ENCODE measurements around the gene DLGAP1.

DNA sequence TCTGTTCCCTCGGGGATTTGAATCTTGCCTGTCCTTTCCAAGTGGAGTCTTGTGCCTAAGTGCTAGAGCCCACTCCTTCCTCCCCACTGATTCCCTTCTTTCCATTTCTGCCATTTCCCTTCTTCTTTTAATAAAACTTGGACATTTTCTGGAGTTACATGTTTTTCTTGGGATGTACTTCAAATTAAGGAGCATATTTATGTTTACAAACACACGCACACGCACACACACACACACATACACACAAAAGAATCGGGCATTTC, 850.9 kb downstream of the DLGAP1 start:
- TF ChIP-seq EZH2 (conservative IDR thresholded peaks at IDR 0.05; ENCODE audit: low read depth, low read length) = no peak
- TF ChIP-seq, protein P1, sequence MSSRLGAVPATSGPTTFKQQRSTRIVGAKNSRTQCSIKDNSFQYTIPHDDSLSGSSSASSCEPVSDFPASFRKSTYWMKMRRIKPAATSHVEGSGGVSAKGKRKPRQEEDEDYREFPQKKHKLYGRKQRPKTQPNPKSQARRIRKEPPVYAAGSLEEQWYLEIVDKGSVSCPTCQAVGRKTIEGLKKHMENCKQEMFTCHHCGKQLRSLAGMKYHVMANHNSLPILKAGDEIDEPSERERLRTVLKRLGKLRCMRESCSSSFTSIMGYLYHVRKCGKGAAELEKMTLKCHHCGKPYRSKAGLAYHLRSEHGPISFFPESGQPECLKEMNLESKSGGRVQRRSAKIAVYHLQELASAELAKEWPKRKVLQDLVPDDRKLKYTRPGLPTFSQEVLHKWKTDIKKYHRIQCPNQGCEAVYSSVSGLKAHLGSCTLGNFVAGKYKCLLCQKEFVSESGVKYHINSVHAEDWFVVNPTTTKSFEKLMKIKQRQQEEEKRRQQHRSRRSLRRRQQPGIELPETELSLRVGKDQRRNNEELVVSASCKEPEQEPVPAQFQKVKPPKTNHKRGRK (CRISPR knock-in tag; IDR thresholded peaks at IDR 0.05) = no peak
- no peak for TF ChIP-seq POLR2A (IDR thresholded peaks at IDR 0.05; ENCODE audit: insufficient read depth in 1 of 2, low read depth in 2 of 2, low read length in 2 of 2)
- no peak for TF ChIP-seq CTCF (CRISPR knock-in tag; IDR thresholded peaks at IDR 0.05)
- TF ChIP-seq SOX5 (CRISPR knock-in tag; IDR thresholded peaks at IDR 0.05; ENCODE audit: borderline replicate concordance) = no peak
- no peak for TF ChIP-seq ZSCAN5A (CRISPR knock-in tag; IDR thresholded peaks at IDR 0.05; ENCODE audit: borderline replicate concordance)

Data from HepG2 (cell line).